A172 (cell line): ENCODE results near the gene RGL1. TPM values are rescaled to one million over a fixed set of nuclear protein-coding genes. Genes with fewer than 3 reads are reported as not detected.

Source experiments
- DNase-seq: peaks from one replicate; pipeline ENCODE4 v3.0.0-alpha.2; 2015; ENCODE audit warnings: low spot score
- total RNA-seq: library from RNA; depleted of rRNA; stranded (reverse); fragments of >200 nt; shearing (Covaris generic); gene quantifications from 2 replicates; pipeline ENCODE4 v1.2.3, GENCODE V29; 2014; rRNA removed

Gene RGL1
- total RNA-seq, 1 experiment from 2014 or later: 5.6 TPM

GRCh38 chr1:183954496-183954895 is 149.6 kb downstream of the RGL1 start:
- no peak for DNase-seq

- DNase-seq: peak; percentile 90
Observed at GRCh38 chr1:183956559-183957188, 151.8 kb downstream of the RGL1 start.

DNA sequence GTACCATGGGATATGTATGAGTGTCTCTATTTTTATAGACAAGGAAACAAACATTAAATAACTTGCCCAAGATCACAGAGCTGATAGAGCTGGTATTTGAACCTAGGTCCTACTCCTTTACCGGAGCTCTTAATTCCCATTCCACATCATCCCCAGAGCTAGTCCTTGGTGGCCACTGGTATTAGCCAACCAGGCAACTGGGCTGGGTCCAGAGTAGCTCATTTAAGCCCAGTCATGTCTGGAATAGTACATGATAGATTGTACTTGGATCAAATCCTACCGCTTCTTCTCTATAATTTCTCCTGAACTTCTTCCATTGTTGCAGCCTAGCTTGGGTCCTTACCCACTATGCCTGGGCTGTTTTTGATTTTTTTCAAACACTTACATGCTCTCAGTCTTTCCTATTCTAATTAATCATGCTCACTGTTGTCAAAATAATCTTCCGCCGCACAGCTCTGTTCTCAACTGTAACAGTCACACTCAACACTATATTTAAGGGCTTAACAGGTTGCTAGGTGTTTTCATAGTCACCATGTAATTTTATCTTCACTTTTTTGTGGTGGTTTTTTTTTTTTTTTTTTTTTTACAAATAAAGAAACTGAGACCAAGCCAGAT is 152.4 kb downstream of the RGL1 start:
- no peak for DNase-seq

DNA sequence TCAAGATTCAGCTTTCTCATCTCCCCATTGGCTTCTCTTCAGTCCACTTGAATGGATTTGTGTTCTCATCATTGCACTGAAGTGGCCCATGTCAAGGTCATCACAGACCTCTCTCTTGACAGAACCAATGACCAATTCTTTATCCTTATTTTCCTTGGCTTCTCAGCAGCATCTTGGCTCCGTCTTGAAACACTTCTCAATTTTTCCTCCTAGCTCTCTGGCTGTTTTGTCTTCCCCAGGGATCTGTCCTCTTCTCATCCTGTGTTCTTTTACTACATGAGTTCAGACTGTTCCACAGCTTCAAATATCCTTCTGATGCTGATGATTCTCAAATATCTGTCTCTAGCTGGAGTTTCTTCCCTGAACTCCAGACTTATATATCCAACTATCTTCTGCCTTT is 154.0 kb downstream of the RGL1 start:
- DNase-seq: no peak

- DNase-seq: no peak
Observed at GRCh38 chr1:183961132-183961531, 156.2 kb downstream of the RGL1 start.

DNA sequence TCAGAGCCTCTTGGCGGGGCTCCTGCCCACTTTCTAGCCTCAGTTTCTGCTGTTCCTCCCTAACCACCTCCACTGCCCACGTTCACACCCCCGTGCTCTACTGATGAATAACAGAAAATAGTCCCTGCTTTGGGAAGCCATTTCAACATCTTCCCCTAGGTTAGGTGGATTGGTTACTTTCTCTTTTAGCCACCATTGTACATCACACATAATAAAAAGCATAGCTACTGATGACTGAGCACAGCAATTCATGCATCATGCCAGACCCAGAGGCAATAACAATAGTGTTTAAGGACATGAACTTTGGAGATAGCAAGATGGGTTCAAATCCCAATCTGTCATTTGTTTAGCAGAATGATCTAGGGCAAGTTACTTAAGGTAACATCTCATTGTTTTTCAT is 158.0 kb downstream of the RGL1 start:
- no peak for DNase-seq

- no peak for DNase-seq
Observed at GRCh38 chr1:183965726-183966125, 160.8 kb downstream of the RGL1 start.

DNA sequence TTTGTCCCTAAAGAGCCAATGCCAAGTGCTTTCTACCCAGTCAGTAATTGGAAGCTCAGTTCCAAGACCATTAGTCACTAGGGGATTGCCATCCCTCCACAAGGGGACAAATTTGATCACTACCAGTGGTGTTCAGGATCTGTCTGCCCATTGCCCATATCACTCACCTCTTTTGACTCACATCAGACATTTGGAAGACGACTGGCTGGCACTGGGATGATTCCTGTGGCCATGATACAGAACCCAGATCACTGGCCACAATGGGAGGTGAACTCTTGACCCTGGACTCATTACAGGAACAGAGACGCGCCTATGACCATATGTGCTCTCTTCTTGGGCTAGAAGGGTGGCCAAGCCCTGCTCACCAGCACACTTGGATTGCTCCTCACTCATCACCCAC is 161.6 kb downstream of the RGL1 start:
- no peak for DNase-seq

DNA sequence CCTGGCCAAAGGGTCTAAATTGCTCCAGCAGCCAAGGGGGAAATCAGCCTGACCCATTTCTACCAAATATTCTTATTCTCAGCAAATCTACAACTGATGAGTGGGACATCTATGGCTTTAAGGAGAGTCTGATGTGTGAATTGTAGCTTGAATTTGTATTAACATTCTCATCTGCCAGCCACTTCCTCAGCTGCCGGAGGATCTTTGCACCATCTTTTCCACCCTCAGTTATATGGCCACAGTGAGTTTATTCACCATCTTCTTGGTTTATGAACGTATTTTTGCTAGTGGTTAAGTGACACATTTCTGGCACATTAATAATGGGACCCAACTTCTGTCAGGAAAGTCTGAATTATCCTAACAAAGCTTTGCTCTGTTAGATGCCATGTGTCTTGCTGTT is 163.0 kb downstream of the RGL1 start:
- DNase-seq: no peak

DNA sequence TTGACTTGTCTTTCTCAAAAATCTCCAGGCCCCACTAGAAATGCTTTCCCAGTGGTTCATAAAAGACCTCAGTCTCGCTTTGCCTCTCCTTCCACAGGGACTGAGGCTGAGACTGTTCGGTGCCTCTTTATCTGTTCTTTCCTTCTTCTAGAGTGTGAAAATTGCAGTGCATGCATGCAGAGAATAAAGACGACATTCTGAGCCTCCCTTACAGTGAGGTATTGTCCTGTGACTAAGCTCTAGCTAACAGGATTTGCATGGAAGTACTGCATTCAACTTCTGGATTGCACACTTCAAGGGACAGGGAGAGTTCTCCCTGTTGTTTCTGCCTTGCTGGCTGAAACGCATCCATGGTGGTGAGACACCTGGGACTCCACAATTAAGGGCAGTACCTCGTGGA is 163.5 kb downstream of the RGL1 start:
- DNase-seq: no peak

DNA sequence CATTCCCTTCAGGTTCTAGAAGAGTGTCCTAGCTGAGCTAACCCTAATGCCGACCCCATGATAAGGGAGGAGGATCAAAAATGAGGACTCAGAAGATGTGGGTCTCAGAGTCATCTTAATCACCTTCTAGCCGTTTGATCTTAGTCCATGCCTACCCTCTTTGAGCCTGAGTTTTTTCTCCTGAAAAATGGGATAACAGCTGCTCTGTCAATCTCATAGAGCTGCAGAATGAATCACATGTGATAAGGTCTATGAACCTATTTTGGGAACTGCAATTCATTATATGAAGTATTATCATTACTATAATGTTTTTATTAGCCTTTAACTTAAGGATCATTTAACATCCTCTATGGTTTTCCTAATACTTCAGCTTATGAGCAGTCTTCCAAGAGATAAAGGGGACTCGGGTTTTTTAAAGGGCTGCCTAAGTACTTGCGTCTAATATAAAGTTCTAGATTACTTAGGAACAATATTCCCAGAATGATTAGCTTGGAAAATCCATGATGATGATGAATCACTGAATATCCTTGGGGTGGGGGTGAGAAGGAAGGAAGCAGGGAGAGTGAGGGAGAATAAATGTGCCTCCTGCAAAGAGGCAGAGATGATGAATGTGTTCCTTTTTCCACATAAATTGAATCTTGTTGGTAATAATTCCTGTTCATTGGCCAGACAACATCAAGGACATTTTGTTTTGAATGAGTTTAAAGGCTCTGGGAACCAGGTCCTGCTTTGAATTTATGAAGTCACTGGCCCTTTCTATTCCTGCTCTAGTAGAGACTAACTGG is 165.8 kb downstream of the RGL1 start:
- DNase-seq: no peak

DNA sequence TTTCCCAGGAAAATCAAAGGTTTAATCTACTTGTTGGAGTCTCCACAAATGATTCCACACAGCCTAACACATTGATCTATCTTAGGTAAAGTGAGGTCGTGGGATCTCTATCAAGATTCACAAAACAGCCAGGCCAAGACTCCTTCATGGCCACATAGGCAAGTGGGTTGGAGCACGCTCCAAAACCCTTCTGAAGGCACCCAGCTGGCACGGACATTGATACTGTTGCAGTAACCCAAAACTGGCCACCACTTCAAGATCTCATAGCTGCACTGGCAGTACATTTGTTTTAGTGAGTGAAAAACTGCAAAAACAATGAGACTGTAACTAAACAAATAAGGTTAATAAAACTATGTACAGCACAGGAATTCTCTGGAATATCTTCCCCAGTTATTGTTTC is 170.7 kb downstream of the RGL1 start:
- no peak for DNase-seq

- no peak for DNase-seq
Observed at GRCh38 chr1:183977717-183978116, 172.8 kb downstream of the RGL1 start.

Other genes with a start within 250 kb of the RGL1 start
- gene NCF2, start 214.7 kb upstream of the RGL1 start, total RNA-seq: 2.7 and 5.8 TPM in 2 replicates
- gene ARPC5, start 169.3 kb upstream of the RGL1 start, total RNA-seq: 334 and 446 TPM in 2 replicates
- gene APOBEC4, start 151.8 kb upstream of the RGL1 start, total RNA-seq: not detected in 2 replicates
- 1.1 and 1.2 TPM in 2 replicates for gene COLGALT2, start 232.6 kb downstream of the RGL1 start, total RNA-seq
- gene TSEN15, start 246.6 kb downstream of the RGL1 start, total RNA-seq: 154 and 167 TPM in 2 replicates